Mucosa of rectum (tissue), 2 donors: ENCODE data around the gene POLR3G.

Experiments used
- H3K27ac ChIP-seq, 2 donors: one replicate each; pipeline ENCODE4 v1.7.0; 2013; ENCODE audit warnings: inconsistent platforms in 2 of 2, low read depth in 2 of 2, low read length in 2 of 2
- H3K27me3 ChIP-seq, 2 donors: one replicate each; pipeline ENCODE4 v1.7.0; 2013; ENCODE audit warnings: low read length in 2 of 2; ENCODE audit not compliant: control insufficient read depth in 2 of 2, insufficient read depth in 2 of 2
- H3K36me3 ChIP-seq, 2 donors: one replicate each; pipeline ENCODE4 v1.7.0; 2013; ENCODE audit warnings: low read length in 2 of 2; ENCODE audit not compliant: control insufficient read depth in 2 of 2, insufficient read depth in 2 of 2
- H3K4me1 ChIP-seq, 2 donors: one replicate each; pipeline ENCODE4 v1.7.0; 2013; ENCODE audit warnings: low read length in 2 of 2, mild to moderate bottlenecking in 1 of 2; ENCODE audit not compliant: control insufficient read depth in 2 of 2, insufficient read depth in 2 of 2
- H3K4me3 ChIP-seq, 2 donors: one replicate each; pipeline ENCODE4 v1.7.0; 2013; ENCODE audit warnings: low read length in 2 of 2
- H3K9ac ChIP-seq, 2 donors: one replicate each; pipeline ENCODE4 v1.7.0; 2013; ENCODE audit warnings: low read length in 2 of 2, low read depth in 1 of 2, mild to moderate bottlenecking in 1 of 2
- H3K9me3 ChIP-seq, 2 donors: one replicate each; pipeline ENCODE4 v1.7.0; 2013; ENCODE audit warnings: low read length in 2 of 2; ENCODE audit not compliant: control insufficient read depth in 2 of 2
- donor health status: healthy.
- donor health status: Normal muscosa, but diverticular disease.

The POLR3G gene

DNA sequence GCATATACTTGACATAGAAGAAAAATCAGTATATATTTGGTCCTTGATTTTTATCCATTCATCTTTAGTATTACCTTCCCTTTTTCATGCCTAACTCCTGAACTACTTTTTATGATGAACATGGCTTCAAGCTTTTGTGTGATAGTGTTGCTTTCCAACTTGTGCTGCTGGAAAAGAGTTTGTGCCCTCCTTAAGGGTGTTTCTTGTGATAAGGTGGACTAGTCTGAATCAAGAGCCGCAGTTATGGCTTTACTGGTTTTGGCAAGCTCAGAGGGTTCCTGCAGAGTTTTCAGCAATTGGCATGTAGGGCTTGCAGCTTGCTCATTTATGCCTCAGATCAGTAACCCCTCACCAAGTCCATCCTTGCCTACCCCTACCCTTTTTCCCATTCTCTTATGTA is 20.5 kb downstream of the POLR3G start:
- Histone ChIP-seq H3K27me3 (no peaks in the 10 kb centered on the region), H3K4me3 (no peak overlapping the region), H3K27ac (no peak overlapping the region), H3K9me3 (no peaks in the 10 kb centered on the region), H3K4me1 (no peaks in the 10 kb centered on the region), H3K9ac (no peak overlapping the region), H3K36me3 (no peaks in the 10 kb centered on the region)

DNA sequence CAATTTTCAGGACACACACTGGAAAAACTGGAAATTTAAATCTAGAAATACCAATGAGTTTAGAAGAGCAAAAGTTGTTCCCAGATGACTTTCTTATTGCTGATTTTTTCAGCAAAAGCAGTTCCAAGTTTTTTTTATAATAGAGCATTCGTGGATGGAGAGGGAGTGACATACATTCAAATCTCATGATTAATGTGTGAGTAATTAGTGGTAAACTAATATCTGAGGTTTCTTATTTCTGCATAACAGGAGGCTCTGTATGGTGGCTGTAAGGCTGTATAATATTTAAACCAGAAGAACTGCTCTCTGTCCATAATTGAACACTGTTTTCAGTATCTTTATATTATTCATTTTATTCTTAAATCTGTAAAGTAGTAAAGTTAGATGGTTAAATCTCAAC is 28.9 kb downstream of the POLR3G start:
- H3K9me3 ChIP-seq, result no peaks in the 10 kb centered on the region
- H3K4me1 ChIP-seq, result no peaks in the 10 kb centered on the region
- no peak overlapping the region for H3K27ac ChIP-seq
- no peak overlapping the region for H3K9ac ChIP-seq
- no peak overlapping the region for H3K4me3 ChIP-seq
- no peaks in the 10 kb centered on the region for H3K36me3 ChIP-seq
- H3K27me3 ChIP-seq, result no peaks in the 10 kb centered on the region

DNA sequence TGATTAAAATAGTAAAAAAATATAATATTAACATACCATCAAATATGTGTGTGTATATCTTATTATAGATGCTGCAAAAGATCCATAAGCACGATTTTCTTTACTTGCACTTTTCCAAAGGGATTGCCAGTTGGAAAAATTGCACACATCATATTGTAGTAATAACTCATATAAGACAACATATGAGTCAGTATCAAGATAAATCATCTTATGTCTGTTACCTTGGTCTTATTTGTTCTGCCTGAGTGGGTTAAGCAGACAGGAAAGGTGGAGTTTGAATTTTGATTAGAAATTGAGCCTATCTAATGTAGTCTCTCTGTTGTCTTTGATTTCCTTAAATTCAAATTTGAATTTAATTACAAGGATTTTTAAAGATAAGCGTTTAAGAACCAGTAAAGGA is 30.1 kb downstream of the POLR3G start:
- no peak overlapping the region for H3K9ac ChIP-seq
- H3K27ac ChIP-seq, result no peak overlapping the region
- no peaks in the 10 kb centered on the region for H3K36me3 ChIP-seq
- no peak overlapping the region for H3K4me3 ChIP-seq
- H3K9me3 ChIP-seq, result no peaks in the 10 kb centered on the region
- H3K4me1 ChIP-seq, result no peaks in the 10 kb centered on the region
- H3K27me3 ChIP-seq, result no peaks in the 10 kb centered on the region

DNA sequence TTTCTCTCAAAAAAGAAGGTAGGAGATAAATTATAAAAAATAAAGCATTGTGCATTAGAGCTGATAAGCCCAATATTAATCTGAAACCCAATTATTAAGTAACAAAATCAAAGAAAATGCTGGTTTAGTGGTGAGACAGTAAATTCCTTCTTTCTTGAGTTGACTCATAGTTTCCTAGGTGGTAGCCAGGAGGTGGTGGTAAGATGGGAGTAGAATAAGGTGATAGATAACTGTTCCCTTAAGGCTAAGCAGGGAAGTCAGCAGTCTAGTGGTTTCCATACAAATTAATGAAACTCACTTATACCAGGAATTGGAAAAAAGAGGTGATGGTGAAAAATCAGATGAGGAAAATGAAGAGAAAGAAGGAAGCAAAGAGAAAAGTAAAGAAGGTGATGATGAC is 31.6 kb downstream of the POLR3G start:
- Histone ChIP-seq H3K27me3 (no peaks in the 10 kb centered on the region), H3K4me3 (no peak overlapping the region), H3K9ac (no peak overlapping the region), H3K27ac (no peak overlapping the region), H3K36me3 (no peaks in the 10 kb centered on the region), H3K9me3 (no peaks in the 10 kb centered on the region), H3K4me1 (no peaks in the 10 kb centered on the region)

DNA sequence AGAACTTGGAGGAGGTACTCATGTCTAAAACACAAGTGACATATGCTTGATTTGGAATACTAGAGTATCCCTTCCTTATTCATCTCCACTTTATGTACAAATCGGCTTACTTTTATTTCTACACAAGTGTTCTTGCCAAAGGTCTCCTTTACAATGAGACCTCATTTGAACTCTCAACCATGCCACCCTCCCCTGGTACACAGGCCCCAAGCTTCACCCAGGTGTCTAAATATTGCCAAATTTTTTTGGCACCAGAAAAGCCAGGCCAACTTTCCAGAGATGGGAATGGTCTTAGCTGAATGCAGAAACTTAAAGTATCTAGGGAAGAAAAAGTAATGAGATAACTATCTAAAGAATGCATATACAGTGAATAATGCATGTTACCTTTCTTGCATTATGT is 35.8 kb downstream of the POLR3G start:
- Histone ChIP-seq H3K9ac (no peak overlapping the region), H3K36me3 (no peaks in the 10 kb centered on the region), H3K27me3 (no peaks in the 10 kb centered on the region), H3K4me3 (no peak overlapping the region), H3K27ac (no peak overlapping the region), H3K9me3 (no peaks in the 10 kb centered on the region), H3K4me1 (no peaks in the 10 kb centered on the region)

DNA sequence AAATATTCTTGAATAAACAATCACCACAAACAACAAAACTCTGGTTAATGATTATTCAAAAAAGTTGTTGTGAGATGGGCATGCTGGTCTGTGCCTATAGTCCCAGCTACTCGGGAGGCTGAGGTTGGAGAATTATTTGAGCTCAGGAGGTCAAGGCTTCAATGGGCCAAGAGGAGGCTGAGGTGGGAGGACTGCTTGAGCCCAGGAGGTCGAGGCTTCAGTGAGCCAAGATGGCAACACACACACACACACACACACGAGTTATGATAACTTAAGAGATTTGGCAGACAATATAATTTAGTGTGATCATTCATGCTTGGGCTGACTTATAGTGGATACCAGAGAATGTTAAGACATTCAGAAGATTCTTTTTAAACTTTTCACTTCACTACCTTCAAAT is 39.9 kb downstream of the POLR3G start:
- H3K27ac ChIP-seq, result no peak overlapping the region
- no peak overlapping the region for H3K4me3 ChIP-seq
- H3K9me3 ChIP-seq, result no peaks in the 10 kb centered on the region
- peaks cover 8 to 23% of the 10 kb centered on the region in 2 donors for H3K36me3 ChIP-seq
- no peaks in the 10 kb centered on the region for H3K4me1 ChIP-seq
- H3K9ac ChIP-seq, result no peak overlapping the region
- H3K27me3 ChIP-seq, result no peaks in the 10 kb centered on the region

DNA sequence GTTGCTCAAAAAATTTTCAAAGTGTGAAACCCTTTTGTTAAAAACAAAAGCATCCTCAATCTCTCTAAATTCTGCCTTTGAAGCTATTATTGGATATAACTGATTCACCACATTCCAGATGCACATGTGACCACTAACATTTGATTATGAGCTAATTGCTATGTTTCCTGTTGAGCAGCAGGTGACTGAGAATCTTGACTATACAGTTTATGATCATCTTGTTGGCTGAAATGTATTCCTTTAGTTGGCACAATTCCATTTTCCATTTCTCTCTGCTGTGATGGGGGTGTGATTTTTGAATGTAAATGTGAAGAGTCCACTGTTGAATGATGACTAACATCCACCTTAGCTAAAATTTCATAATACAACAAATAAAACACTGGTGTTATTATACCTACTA is 44.0 kb downstream of the POLR3G start:
- H3K27ac ChIP-seq, result no peak overlapping the region

DNA sequence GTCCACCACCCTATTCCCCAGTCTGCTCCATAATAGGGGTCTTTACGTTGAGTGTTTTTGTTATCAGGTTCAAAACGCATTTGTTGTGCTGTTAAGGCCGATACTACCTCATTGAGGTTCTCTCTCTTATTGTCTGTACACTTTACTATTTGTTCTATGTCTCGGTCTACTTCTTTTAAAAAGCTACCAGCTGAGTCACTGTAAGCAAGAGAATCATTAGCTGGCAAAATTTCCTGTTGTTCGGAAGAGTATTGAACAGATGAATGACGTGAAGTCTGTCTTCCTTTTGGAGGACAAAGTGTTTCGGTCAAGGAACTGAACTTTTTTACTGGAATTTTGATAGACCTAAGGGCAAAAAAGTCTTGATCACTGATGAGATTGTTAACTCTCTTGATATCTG is 44.4 kb downstream of the POLR3G start:
- no peaks in the 10 kb centered on the region for H3K27me3 ChIP-seq
- no peak overlapping the region for H3K9ac ChIP-seq
- H3K4me1 ChIP-seq, result no peaks in the 10 kb centered on the region
- no peak overlapping the region for H3K27ac ChIP-seq
- no peak overlapping the region for H3K4me3 ChIP-seq
- no peaks in the 10 kb centered on the region for H3K9me3 ChIP-seq
- H3K36me3 ChIP-seq, result peaks cover 25 to 57% of the 10 kb centered on the region in 2 donors

More for the DNA sequence above, 44.0 kb downstream of the POLR3G start:
- Histone ChIP-seq H3K9me3 (no peaks in the 10 kb centered on the region), H3K27me3 (no peaks in the 10 kb centered on the region), H3K36me3 (peaks cover 25 to 53% of the 10 kb centered on the region in 2 donors), H3K4me3 (no peak overlapping the region), H3K4me1 (no peaks in the 10 kb centered on the region), H3K9ac (no peak overlapping the region)

DNA sequence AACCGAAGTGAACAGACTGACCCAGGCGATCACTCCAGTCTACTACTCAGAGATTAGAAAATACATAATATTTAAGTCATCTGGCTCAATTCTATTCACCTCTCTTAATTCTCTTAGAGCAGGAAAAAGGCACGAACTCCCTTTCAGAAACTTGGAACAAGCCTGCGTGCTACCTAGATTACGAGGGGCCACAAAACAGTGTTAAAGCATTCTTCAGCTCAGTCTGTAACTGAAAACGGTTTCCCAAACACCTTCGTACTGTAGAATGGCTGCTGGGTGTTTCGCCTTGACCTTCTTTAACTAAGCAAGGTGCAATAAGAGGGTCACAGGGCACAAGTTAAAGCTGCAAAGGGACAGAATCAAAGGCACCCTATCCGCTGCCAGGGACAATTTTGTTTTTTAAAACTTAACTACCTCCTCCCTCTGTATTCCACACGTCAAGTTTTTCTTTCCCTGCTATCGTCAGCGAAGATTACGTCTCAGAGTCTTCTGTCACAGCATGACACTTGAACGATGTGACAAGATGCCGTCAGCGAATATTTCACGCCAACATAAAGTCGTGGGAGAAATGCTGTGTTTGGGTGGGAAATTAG is 54.0 kb downstream of the POLR3G start:
- no peaks in the 10 kb centered on the region for H3K27me3 ChIP-seq
- H3K9ac ChIP-seq, result peak overlapping the region; percentile 98 to 99
- peak overlapping the region; percentile 93 to 95 for H3K27ac ChIP-seq
- H3K9me3 ChIP-seq, result no peaks in the 10 kb centered on the region
- peak overlapping the region; percentile 93 for H3K4me3 ChIP-seq
- H3K4me1 ChIP-seq, result peaks cover 16 to 27% of the 10 kb centered on the region in 2 donors
- peaks cover 6 to 12% of the 10 kb centered on the region in 2 donors for H3K36me3 ChIP-seq

DNA sequence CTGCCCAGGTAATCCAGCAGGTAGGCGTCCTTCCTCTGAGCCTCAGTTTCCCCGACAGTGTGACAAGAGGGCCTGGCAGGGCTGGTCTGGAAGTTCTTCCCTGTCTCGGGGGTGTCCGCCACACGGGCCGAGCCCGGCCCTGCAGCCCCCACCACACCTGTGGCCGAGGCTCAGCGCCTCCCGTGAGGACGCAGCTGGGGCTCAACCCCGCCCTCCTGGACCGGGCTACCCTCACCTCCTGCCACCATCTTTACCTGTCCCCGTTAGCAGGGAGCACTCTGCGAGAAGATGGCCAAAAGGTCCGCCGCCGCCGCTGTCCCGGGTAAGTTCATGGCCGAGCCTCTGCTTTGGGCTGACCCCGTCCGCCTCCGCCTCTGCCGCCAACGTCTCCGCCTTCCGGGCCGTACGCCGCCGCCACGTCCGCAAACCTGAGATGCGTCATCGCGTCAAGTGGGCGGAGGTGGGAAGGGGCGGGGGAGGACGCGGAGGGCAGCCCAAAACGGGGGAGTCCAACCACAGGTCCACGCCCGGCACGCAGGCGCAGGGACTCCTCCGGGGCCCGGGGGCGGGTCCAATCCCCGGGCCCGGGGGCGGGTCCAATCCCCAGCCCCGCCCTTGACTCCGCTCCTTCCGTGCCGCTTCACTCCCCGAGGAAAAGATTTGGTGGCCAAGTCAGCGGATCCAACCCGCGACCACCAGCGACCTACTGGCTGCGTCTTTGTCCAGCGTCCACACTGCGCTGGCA is 54.7 kb downstream of the POLR3G start, which contains the start of gene LYSMD3:
LYSMD3 (minus strand) TSS at position 391 of the 745 bp plus-strand sequence. CDS start 4,295 bp downstream, outside the sequence.
- peaks cover 6% of the 10 kb centered on the region in 2 donors for H3K36me3 ChIP-seq
- peak within 1 kb of the TSS; percentile 98 to 99 for H3K9ac ChIP-seq
- H3K4me3 ChIP-seq, result peak within 1 kb of the TSS; percentile 93
- H3K27me3 ChIP-seq, result no peaks in the 10 kb centered on the region
- H3K27ac ChIP-seq, result peak within 1 kb of the TSS; percentile 93 to 95
- H3K9me3 ChIP-seq, result no peaks in the 10 kb centered on the region
- H3K4me1 ChIP-seq, result peaks cover 16 to 27% of the 10 kb centered on the region in 2 donors
